Panc1 (cell line): Measurements from ENCODE around the gene SMIM27. TPM values are rescaled to one million over a fixed set of nuclear protein-coding genes. Genes with fewer than 3 reads are reported as not detected.
A peak's percentile ranks its signal among the peaks of the same experiment; 100 is the strongest.

Experiments
- ATAC-seq: fragments of 200-7000 bp; cut with Tn5 transposase; 2 replicates; pipeline ENCODE4 v1.9.1; 2020; ENCODE audit warnings: mild to moderate bottlenecking, moderate library complexity
- BruUV-seq: library from RNA; stranded (reverse); fragments of 400-500 nt; replicated peaks from 2 replicates; lab custom pipeline; 2021; lab: Mats Ljungman, UMichigan
- CTCF ChIA-PET: fragments of 300-600 bp; sonication (Branson Sonifier 250); formaldehyde crosslinking; loops from one replicate; lab custom pipeline; 2022; ENCODE audit warnings: antibody characterized with exemption; lab: Charles Lee
- POLR2A ChIA-PET: fragments of 300-600 bp; sonication (Branson Sonifier 250); formaldehyde crosslinking; loops from one replicate; lab custom pipeline; 2022; ENCODE audit warnings: antibody characterized with exemption; lab: Charles Lee
- DNase-seq: peaks from one replicate; pipeline ENCODE4 v3.0.0-alpha.2; 2010; ENCODE audit warnings: low read depth, low spot score
- H3K27ac ChIP-seq: 2 replicates; pipeline ENCODE4 v1.5.1; 2011; ENCODE audit warnings: mild to moderate bottlenecking, low read length, inconsistent platforms
- H3K27me3 ChIP-seq: fragments of 200-500 bp; sonication (Bioruptor generic); 2 replicates; pipeline ENCODE4 v1.6.0; 2014; ENCODE audit warnings: low read length, inconsistent platforms; ENCODE audit not compliant: control insufficient read depth, insufficient read depth
- H3K36me3 ChIP-seq: fragments of 200-500 bp; sonication (Bioruptor generic); 2 replicates; pipeline ENCODE4 v1.5.1; 2014; ENCODE audit warnings: inconsistent platforms, mild to moderate bottlenecking, low read length, moderate library complexity; ENCODE audit not compliant: control insufficient read depth, insufficient read depth
- H3K4me1 ChIP-seq: 2 replicates; pipeline ENCODE4 v1.5.1; 2011; ENCODE audit warnings: inconsistent platforms, mild to moderate bottlenecking, low read length, moderate library complexity; ENCODE audit not compliant: control insufficient read depth, insufficient read depth
- H3K4me3 ChIP-seq, 2 experiments: 2 replicates each; pipeline ENCODE4 v1.5.1; 2011 to 2012; ENCODE audit warnings: low read depth in 2 of 2, low read length in 2 of 2, mild to moderate bottlenecking in 2 of 2, inconsistent platforms in 1 of 2, moderate library complexity in 1 of 2
- H3K9me3 ChIP-seq: fragments of 200-500 bp; sonication (Bioruptor generic); 2 replicates; pipeline ENCODE4 v1.5.1; 2014; ENCODE audit warnings: low read depth, mild to moderate bottlenecking, inconsistent platforms, low read length, moderate library complexity; ENCODE audit not compliant: control insufficient read depth, insufficient read depth
- CTCF ChIP-seq: fragments of 450-650 bp; IDR thresholded peaks from 2 replicates; pipeline ENCODE4 v1.5.1; 2017; ENCODE audit warnings: mild to moderate bottlenecking
- POLR2AphosphoS5 ChIP-seq: IDR thresholded peaks from 2 replicates; pipeline ENCODE4 v1.6.1; 2012; ENCODE audit warnings: mild to moderate bottlenecking, low read depth, low read length, moderate library complexity
- SIN3A ChIP-seq: IDR thresholded peaks from 2 replicates; pipeline ENCODE4 v1.6.1; 2012; ENCODE audit warnings: low read depth, mild to moderate bottlenecking, low read length, moderate library complexity, borderline replicate concordance; ENCODE audit not compliant: insufficient read depth
- TCF7L2 ChIP-seq: IDR thresholded peaks from 2 replicates; pipeline ENCODE4 v1.6.1; 2011; ENCODE audit warnings: mild to moderate bottlenecking, low read depth, low read length, inconsistent platforms
- in situ Hi-C: cut with HindIII; loops from 2 replicates; pipeline ENCODE4 v1.10.0; 2016; ENCODE audit warnings: low sequenced_read_pairs, low pct_unique_long_range_greater_than_20kb
- intact Hi-C: fragments of 100-400 bp; cut with micrococcal nuclease; formaldehyde crosslinking; loops from one replicate; pipeline ENCODE4 v1.10.0; 2022; ENCODE audit not compliant: unreplicated experiment
- total RNA-seq: library from RNA; stranded (reverse); gene quantifications from one replicate; pipeline ENCODE4 v1.2.1, GENCODE V29; 2021; ENCODE audit not compliant: unreplicated experiment
- TF ChIP-seq, protein P1 (sequence below), 2 experiments: IDR thresholded peaks; 2 replicates each; pipeline ENCODE4 v1.6.1; 2011 to 2012; ENCODE audit warnings: low read depth in 2 of 2, control low read depth in 1 of 2, low read length in 1 of 2, mild to moderate bottlenecking in 1 of 2, moderate library complexity in 1 of 2; ENCODE audit not compliant: insufficient read depth in 1 of 2

Gene SMIM27
- total RNA-seq, 1 experiment from 2014 or later, result 14.3 TPM

- DNase-seq, result no peak
- BruUV-seq, result no TSS peak
- intact Hi-C loops (loop anchor here (1.0 to 10.0 kb wide), 3 partner anchors 65 to 202 kb away; no protein-coding TSS in a partner anchor), in situ Hi-C loops (no loop called here)
- H3K27me3 ChIP-seq, result peaks cover 2% of the 10 kb centered on the region; the same call in 1 of the 2 replicates
- TF ChIP-seq CTCF (peak; percentile 93), SIN3A (no peak)
- no peak overlapping the region for H3K27ac ChIP-seq
- no peaks in the 10 kb centered on the region for H3K9me3 ChIP-seq
- H3K4me1 ChIP-seq, result no peaks in the 10 kb centered on the region
- peak; percentile 59; the same call in 1 of the 2 replicates for ATAC-seq
- ChIA-PET POLR2A (interaction anchor here (0.5 kb wide), 1 partner anchor 28 kb away, joined by 12 read pairs; no protein-coding TSS in a partner anchor), CTCF (interaction anchor here (0.5 to 3.8 kb wide), 12 partner anchors 10 to 389 kb away, joined by 3 to 90 read pairs (median 3); no protein-coding TSS in a partner anchor)
- no peaks in the 10 kb centered on the region for H3K36me3 ChIP-seq
- no peak overlapping the region for H3K4me3 ChIP-seq
These were observed 27.7 kb downstream of the SMIM27 start for GRCh38 chr9:32579706-32580331.

DNA sequence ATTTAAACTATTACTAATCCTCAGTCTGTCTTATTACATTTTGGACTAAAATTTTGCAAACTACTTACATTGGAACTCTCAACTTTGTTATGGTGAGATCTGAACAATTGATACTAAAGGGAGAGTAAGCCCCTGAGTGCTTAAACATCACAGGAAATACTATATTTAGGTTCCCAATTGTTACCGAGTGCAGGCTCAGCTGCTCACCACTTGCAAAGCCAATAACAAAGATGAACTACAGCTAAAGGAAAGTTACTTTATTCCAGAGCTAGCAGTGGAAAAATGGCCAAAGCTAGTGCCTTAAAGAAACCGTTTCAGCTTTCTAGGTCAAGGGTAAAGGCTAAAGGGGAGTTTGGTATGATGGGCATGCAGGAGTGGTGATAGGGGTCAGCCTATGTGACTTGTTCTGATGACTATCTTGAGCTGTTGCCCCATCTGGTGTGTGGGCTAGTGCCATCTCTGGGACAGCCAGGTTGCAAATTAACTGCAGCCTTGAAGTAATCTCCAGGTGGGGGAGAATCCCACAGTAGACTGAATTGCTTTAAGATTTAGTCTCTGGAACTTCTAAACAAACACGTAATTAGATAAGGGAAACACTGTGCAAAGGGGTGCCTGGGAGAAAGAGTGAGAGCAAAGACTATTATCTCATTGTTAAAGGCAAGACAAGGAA, 28.6 kb downstream of the SMIM27 start:
- TF ChIP-seq CTCF (no peak), POLR2AphosphoS5 (no peak), TCF7L2 (no peak), SIN3A (no peak)
- TF ChIP-seq, protein P1, sequence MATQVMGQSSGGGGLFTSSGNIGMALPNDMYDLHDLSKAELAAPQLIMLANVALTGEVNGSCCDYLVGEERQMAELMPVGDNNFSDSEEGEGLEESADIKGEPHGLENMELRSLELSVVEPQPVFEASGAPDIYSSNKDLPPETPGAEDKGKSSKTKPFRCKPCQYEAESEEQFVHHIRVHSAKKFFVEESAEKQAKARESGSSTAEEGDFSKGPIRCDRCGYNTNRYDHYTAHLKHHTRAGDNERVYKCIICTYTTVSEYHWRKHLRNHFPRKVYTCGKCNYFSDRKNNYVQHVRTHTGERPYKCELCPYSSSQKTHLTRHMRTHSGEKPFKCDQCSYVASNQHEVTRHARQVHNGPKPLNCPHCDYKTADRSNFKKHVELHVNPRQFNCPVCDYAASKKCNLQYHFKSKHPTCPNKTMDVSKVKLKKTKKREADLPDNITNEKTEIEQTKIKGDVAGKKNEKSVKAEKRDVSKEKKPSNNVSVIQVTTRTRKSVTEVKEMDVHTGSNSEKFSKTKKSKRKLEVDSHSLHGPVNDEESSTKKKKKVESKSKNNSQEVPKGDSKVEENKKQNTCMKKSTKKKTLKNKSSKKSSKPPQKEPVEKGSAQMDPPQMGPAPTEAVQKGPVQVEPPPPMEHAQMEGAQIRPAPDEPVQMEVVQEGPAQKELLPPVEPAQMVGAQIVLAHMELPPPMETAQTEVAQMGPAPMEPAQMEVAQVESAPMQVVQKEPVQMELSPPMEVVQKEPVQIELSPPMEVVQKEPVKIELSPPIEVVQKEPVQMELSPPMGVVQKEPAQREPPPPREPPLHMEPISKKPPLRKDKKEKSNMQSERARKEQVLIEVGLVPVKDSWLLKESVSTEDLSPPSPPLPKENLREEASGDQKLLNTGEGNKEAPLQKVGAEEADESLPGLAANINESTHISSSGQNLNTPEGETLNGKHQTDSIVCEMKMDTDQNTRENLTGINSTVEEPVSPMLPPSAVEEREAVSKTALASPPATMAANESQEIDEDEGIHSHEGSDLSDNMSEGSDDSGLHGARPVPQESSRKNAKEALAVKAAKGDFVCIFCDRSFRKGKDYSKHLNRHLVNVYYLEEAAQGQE (IDR thresholded peaks at IDR 0.05; ENCODE audit: insufficient read depth in 1 of 2, low read depth in 2 of 2, low read length in 1 of 2), result no peak
- in situ Hi-C loops, result no loop called here
- ChIA-PET CTCF (interaction anchor here (0.5 to 3.8 kb wide), 6 partner anchors 18 to 388 kb away, joined by 3 to 90 read pairs (median 4); no protein-coding TSS in a partner anchor), POLR2A (no interaction called here)
- ATAC-seq (peak; percentile 23; the same call in 1 of the 2 replicates), DNase-seq (no peak)
- H3K9me3 ChIP-seq, result no peaks in the 10 kb centered on the region
- no TSS peak for BruUV-seq
- H3K4me1 ChIP-seq, result no peaks in the 10 kb centered on the region
- H3K36me3 ChIP-seq, result no peaks in the 10 kb centered on the region
- peaks cover 4% of the 10 kb centered on the region; the same call in 1 of the 2 replicates for H3K27me3 ChIP-seq
- H3K27ac ChIP-seq, result no peak overlapping the region
- H3K4me3 ChIP-seq, result no peak overlapping the region
- intact Hi-C loops, result loop anchor here (1.0 to 10.0 kb wide), 2 partner anchors 64 to 388 kb away; no protein-coding TSS in a partner anchor
